ENCODE measurements around the gene PTPDC1. TPM values are rescaled to one million over a fixed set of nuclear protein-coding genes. Genes with fewer than 3 reads are reported as not detected.

PTPDC1 gene, protein sequence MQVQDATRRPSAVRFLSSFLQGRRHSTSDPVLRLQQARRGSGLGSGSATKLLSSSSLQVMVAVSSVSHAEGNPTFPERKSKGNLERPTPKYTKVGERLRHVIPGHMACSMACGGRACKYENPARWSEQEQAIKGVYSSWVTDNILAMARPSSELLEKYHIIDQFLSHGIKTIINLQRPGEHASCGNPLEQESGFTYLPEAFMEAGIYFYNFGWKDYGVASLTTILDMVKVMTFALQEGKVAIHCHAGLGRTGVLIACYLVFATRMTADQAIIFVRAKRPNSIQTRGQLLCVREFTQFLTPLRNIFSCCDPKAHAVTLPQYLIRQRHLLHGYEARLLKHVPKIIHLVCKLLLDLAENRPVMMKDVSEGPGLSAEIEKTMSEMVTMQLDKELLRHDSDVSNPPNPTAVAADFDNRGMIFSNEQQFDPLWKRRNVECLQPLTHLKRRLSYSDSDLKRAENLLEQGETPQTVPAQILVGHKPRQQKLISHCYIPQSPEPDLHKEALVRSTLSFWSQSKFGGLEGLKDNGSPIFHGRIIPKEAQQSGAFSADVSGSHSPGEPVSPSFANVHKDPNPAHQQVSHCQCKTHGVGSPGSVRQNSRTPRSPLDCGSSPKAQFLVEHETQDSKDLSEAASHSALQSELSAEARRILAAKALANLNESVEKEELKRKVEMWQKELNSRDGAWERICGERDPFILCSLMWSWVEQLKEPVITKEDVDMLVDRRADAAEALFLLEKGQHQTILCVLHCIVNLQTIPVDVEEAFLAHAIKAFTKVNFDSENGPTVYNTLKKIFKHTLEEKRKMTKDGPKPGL
- total RNA-seq (1 to 10 TPM; 1.5 to 5.1 TPM), polyA plus RNA-seq (under 1 TPM; 0.45 to 0.64 TPM)

DNA sequence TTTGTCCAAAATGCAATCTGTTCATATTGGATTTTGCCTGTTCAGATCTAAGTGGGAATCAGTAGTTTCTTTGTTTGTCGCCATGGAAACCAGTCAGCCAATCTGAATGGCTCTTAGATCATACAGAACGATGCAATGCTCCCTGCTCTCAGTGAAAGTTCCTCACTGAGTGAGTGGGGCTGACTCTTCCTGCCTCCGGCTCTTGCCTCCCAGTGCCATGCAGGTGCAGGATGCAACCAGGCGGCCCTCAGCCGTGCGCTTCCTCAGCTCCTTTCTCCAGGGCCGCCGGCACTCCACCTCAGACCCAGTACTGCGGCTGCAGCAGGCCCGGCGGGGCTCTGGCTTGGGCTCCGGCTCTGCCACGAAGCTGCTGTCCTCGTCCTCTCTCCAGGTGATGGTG, at the start of gene PTPDC1:
Gene PTPDC1 (plus strand): TSS at position 151 of the 400 bp plus-strand sequence. CDS start 67 bp downstream, at position 218.
- no peaks in the 10 kb centered on the region for H3K9me3 ChIP-seq (ENCODE audit: control insufficient read depth in 4 of 4, low read length in 3 of 4)
- H3K36me3 ChIP-seq (ENCODE audit: control insufficient read depth in 4 of 4, insufficient read depth in 3 of 4, low read depth in 1 of 4, low read length in 3 of 4), result no peaks in the 10 kb centered on the region
- no peak within 1 kb of the TSS for H3K9ac ChIP-seq (ENCODE audit: low read depth in 1 of 2, low read length in 2 of 2)
- no peak for DNase-seq (ENCODE audit: low spot score)
- 92% methylated on average over 14 of the region's 14 CpGs for WGBS
- no peaks in the 10 kb centered on the region for H3K27me3 ChIP-seq (ENCODE audit: control insufficient read depth in 4 of 4, insufficient read depth in 4 of 4, low read length in 3 of 4)
- no peak within 1 kb of the TSS for H3K4me3 ChIP-seq (ENCODE audit: low read depth in 1 of 3, low read length in 3 of 3)
- H3K27ac ChIP-seq (ENCODE audit: low read depth in 1 of 2, low read length in 2 of 2), result no peak within 1 kb of the TSS
- H3K4me1 ChIP-seq (ENCODE audit: control insufficient read depth in 4 of 4, insufficient read depth in 4 of 4, low read length in 3 of 4), result peaks cover 0 to 2% (median 0%) of the 10 kb centered on the region in 4 donors
- TF ChIP-seq JUND (IDR thresholded peaks at IDR 0.05), result no peak
- TF ChIP-seq HNF4G (IDR thresholded peaks at IDR 0.05), result no peak
- TF ChIP-seq RAD21 (IDR thresholded peaks at IDR 0.05), result no peak
- no peak for TF ChIP-seq SP1 (IDR thresholded peaks at IDR 0.05)
- no peak for TF ChIP-seq EGR1 (IDR thresholded peaks at IDR 0.05; ENCODE audit: low read depth in 2 of 2)
- TF ChIP-seq, protein P1, sequence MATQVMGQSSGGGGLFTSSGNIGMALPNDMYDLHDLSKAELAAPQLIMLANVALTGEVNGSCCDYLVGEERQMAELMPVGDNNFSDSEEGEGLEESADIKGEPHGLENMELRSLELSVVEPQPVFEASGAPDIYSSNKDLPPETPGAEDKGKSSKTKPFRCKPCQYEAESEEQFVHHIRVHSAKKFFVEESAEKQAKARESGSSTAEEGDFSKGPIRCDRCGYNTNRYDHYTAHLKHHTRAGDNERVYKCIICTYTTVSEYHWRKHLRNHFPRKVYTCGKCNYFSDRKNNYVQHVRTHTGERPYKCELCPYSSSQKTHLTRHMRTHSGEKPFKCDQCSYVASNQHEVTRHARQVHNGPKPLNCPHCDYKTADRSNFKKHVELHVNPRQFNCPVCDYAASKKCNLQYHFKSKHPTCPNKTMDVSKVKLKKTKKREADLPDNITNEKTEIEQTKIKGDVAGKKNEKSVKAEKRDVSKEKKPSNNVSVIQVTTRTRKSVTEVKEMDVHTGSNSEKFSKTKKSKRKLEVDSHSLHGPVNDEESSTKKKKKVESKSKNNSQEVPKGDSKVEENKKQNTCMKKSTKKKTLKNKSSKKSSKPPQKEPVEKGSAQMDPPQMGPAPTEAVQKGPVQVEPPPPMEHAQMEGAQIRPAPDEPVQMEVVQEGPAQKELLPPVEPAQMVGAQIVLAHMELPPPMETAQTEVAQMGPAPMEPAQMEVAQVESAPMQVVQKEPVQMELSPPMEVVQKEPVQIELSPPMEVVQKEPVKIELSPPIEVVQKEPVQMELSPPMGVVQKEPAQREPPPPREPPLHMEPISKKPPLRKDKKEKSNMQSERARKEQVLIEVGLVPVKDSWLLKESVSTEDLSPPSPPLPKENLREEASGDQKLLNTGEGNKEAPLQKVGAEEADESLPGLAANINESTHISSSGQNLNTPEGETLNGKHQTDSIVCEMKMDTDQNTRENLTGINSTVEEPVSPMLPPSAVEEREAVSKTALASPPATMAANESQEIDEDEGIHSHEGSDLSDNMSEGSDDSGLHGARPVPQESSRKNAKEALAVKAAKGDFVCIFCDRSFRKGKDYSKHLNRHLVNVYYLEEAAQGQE (IDR thresholded peaks at IDR 0.05), result no peak
- TF ChIP-seq RXRA (IDR thresholded peaks at IDR 0.05), result no peak
- TF ChIP-seq TAF1 (conservative IDR thresholded peaks at IDR 0.05), result no peak
- no peak for TF ChIP-seq FOXA1 (IDR thresholded peaks at IDR 0.05)
- TF ChIP-seq, protein P2, sequence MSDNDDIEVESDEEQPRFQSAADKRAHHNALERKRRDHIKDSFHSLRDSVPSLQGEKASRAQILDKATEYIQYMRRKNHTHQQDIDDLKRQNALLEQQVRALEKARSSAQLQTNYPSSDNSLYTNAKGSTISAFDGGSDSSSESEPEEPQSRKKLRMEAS (IDR thresholded peaks at IDR 0.05), result no peak
- TF ChIP-seq, protein P3, sequence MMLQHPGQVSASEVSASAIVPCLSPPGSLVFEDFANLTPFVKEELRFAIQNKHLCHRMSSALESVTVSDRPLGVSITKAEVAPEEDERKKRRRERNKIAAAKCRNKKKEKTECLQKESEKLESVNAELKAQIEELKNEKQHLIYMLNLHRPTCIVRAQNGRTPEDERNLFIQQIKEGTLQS (IDR thresholded peaks at IDR 0.05), result no peak
- TF ChIP-seq FOXA2 (IDR thresholded peaks at IDR 0.05), result no peak
- no peak for TF ChIP-seq HNF4A (conservative IDR thresholded peaks at IDR 0.05)
- TF ChIP-seq, protein P4, sequence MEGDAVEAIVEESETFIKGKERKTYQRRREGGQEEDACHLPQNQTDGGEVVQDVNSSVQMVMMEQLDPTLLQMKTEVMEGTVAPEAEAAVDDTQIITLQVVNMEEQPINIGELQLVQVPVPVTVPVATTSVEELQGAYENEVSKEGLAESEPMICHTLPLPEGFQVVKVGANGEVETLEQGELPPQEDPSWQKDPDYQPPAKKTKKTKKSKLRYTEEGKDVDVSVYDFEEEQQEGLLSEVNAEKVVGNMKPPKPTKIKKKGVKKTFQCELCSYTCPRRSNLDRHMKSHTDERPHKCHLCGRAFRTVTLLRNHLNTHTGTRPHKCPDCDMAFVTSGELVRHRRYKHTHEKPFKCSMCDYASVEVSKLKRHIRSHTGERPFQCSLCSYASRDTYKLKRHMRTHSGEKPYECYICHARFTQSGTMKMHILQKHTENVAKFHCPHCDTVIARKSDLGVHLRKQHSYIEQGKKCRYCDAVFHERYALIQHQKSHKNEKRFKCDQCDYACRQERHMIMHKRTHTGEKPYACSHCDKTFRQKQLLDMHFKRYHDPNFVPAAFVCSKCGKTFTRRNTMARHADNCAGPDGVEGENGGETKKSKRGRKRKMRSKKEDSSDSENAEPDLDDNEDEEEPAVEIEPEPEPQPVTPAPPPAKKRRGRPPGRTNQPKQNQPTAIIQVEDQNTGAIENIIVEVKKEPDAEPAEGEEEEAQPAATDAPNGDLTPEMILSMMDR (IDR thresholded peaks at IDR 0.05; ENCODE audit: low read depth, low read length, missing input control), result no peak
- no peak for TF ChIP-seq NR2F2 (IDR thresholded peaks at IDR 0.05)
- TF ChIP-seq, protein P5, sequence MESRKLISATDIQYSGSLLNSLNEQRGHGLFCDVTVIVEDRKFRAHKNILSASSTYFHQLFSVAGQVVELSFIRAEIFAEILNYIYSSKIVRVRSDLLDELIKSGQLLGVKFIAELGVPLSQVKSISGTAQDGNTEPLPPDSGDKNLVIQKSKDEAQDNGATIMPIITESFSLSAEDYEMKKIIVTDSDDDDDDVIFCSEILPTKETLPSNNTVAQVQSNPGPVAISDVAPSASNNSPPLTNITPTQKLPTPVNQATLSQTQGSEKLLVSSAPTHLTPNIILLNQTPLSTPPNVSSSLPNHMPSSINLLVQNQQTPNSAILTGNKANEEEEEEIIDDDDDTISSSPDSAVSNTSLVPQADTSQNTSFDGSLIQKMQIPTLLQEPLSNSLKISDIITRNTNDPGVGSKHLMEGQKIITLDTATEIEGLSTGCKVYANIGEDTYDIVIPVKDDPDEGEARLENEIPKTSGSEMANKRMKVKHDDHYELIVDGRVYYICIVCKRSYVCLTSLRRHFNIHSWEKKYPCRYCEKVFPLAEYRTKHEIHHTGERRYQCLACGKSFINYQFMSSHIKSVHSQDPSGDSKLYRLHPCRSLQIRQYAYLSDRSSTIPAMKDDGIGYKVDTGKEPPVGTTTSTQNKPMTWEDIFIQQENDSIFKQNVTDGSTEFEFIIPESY (IDR thresholded peaks at IDR 0.05), result no peak
- no peak for TF ChIP-seq GABPA (IDR thresholded peaks at IDR 0.05 in 1 of 2, conservative IDR thresholded peaks at IDR 0.05 in 1 of 2)
- no peak for TF ChIP-seq YY1 (IDR thresholded peaks at IDR 0.05)
